Mesendoderm (in vitro differentiated cells): ENCODE results near the gene SURF4.
"Not testable (repeated sequence)": the region's sequence is repeated elsewhere in the genome, so short reads cannot be mapped to it uniquely, and the experiment has no call there.

Experiments
- DNase-seq: peaks from one replicate; pipeline ENCODE4 v3.0.0; 2013
- H2AK5ac ChIP-seq: 2 replicates; pipeline ENCODE4 v1.6.1; 2013; ENCODE audit warnings: low read length, inconsistent platforms
- H2BK120ac ChIP-seq: 2 replicates; pipeline ENCODE4 v1.6.1; 2013; ENCODE audit warnings: low read depth, mild to moderate bottlenecking, low read length, moderate library complexity, mixed read lengths
- H2BK15ac ChIP-seq: replicated peaks from 2 replicates; pipeline ENCODE4 v1.6.1; 2013; ENCODE audit warnings: low read depth, mild to moderate bottlenecking, moderate library complexity
- H2BK5ac ChIP-seq: 2 replicates; pipeline ENCODE4 v1.6.1; 2013; ENCODE audit warnings: low read length, inconsistent platforms
- H3K18ac ChIP-seq: 2 replicates; pipeline ENCODE4 v1.6.1; 2013; ENCODE audit warnings: mild to moderate bottlenecking, low read length, mixed read lengths
- H3K23ac ChIP-seq: one replicate; pipeline ENCODE4 v1.6.1; 2013; ENCODE audit warnings: low read length
- H3K27ac ChIP-seq: 2 replicates; pipeline ENCODE4 v1.5.1; 2013; ENCODE audit warnings: low read depth, mild to moderate bottlenecking, inconsistent platforms, low read length, moderate library complexity
- H3K27me3 ChIP-seq: 2 replicates; pipeline ENCODE4 v1.6.1; 2013; ENCODE audit warnings: low read length, control low read depth, mild to moderate bottlenecking, inconsistent platforms; ENCODE audit not compliant: insufficient read depth, poor library complexity
- H3K36me3 ChIP-seq: 2 replicates; pipeline ENCODE4 v1.6.1; 2013; ENCODE audit warnings: low read length, inconsistent platforms; ENCODE audit not compliant: control insufficient read depth, insufficient read depth
- H3K4ac ChIP-seq: one replicate; pipeline ENCODE4 v1.6.1; 2013; ENCODE audit warnings: low read depth, mild to moderate bottlenecking, low read length, moderate library complexity
- H3K4me1 ChIP-seq: 2 replicates; pipeline ENCODE4 v1.6.1; 2013; ENCODE audit warnings: low read depth, low read length, inconsistent platforms; ENCODE audit not compliant: control insufficient read depth
- H3K4me2 ChIP-seq: 2 replicates; pipeline ENCODE4 v1.6.1; 2013; ENCODE audit warnings: low read length
- H3K4me3 ChIP-seq: 2 replicates; pipeline ENCODE4 v1.5.1; 2013; ENCODE audit warnings: mild to moderate bottlenecking, low read length
- H3K56ac ChIP-seq: one replicate; pipeline ENCODE4 v1.6.1; 2013; ENCODE audit warnings: low read length
- H3K79me1 ChIP-seq: 2 replicates; pipeline ENCODE4 v1.6.1; 2013; ENCODE audit warnings: low read length, inconsistent platforms
- H3K79me2 ChIP-seq: 2 replicates; pipeline ENCODE4 v1.6.1; 2013; ENCODE audit warnings: mild to moderate bottlenecking, low read length; ENCODE audit not compliant: control insufficient read depth, insufficient read depth
- H3K9ac ChIP-seq: 2 replicates; pipeline ENCODE4 v1.6.1; 2013; ENCODE audit warnings: low read length, inconsistent platforms
- H4K5ac ChIP-seq: one replicate; pipeline ENCODE4 v1.6.1; 2013; ENCODE audit warnings: low read length
- H4K8ac ChIP-seq: one replicate; pipeline ENCODE4 v1.6.1; 2013; ENCODE audit warnings: low read depth, mild to moderate bottlenecking, control low read depth, low read length, moderate library complexity
- WGBS: extraction: QIAGEN DNeasy Blood & Tissue Kit; methylation state at CpG from one replicate; pipeline ENCODE4 v1.1.7; 2013; ENCODE audit warnings: low lambda C conversion rate, missing lambda C conversion rate; ENCODE audit not compliant: insufficient coverage; ENCODE audit errors: extremely low coverage; 5-methylcytosine and 5-hydroxymethylcytosine counted together

Gene SURF4

DNA sequence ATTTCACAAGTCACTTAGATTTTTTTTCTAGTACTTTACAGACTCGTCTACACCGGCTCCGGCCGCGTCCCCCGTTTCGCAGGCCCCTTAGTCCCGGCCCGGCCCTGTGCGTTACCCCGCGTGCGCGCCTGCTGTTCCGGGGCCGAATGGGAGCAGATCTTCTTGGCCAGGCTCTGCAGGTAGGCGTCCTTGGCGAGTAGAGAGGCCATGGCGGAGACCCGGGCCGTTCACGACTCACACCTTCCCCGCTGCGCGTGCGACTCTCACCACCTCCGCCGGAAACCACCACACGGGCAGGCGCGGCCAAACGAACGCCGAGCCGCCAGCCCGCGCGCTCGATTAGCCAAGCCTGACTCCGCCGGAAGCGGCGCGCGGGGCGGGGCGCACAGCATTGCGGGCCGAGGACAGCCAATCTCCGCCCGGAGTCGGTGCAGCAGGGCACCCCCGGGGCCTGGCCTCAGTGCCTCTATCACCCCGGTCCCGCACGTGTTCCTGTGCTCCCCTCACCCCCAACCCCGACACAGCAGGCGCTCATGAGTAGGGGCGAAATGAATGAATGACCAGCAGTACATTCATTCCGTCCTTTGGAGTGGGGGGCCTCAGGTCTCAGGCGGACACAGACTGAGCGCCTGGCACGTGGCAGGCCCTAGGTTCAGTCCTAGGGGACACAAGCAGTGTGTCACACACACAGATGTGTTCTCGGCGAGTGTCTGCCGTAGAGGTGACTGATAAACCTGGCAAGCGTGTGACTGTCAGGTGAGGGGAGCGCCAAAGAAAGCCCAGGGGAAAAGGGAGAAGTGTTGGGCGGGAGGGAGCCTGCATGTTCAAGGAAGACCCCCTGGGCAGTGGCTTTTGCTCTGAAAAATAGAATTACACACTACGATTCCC is 39.7 kb downstream of the SURF4 start, which contains the start of gene SURF6:
Gene SURF6 (minus strand): TSS at position 265 of the 888 bp plus-strand sequence. CDS start 56 bp downstream, at position 209.
- peaks cover 15% of the 10 kb centered on the region for H3K36me3 ChIP-seq
- no CpG with 5 or more reads among the region's 70 CpGs for WGBS
- H3K27ac ChIP-seq: peak within 1 kb of the TSS; percentile 82
- H2BK5ac ChIP-seq: no peak within 1 kb of the TSS
- no peak within 1 kb of the TSS for H4K8ac ChIP-seq
- H2BK120ac ChIP-seq: no peak within 1 kb of the TSS
- H3K27me3 ChIP-seq: no peaks in the 10 kb centered on the region
- peaks cover 14% of the 10 kb centered on the region for H3K79me2 ChIP-seq
- peaks cover 10% of the 10 kb centered on the region for H3K79me1 ChIP-seq
- no peak within 1 kb of the TSS for H4K5ac ChIP-seq
- peak within 1 kb of the TSS; percentile 89 for H3K4me3 ChIP-seq
- peak within 1 kb of the TSS; percentile 98 for H3K56ac ChIP-seq
- H3K4me1 ChIP-seq: peaks cover 5% of the 10 kb centered on the region
- peak; percentile 97 for DNase-seq
- H3K23ac ChIP-seq: no peak within 1 kb of the TSS
- peak within 1 kb of the TSS; percentile 80 for H3K4me2 ChIP-seq
- H3K9ac ChIP-seq: peak within 1 kb of the TSS; percentile 96
- peak within 1 kb of the TSS; percentile 86 for H3K18ac ChIP-seq
- no peak within 1 kb of the TSS for H2BK15ac ChIP-seq
- no peak within 1 kb of the TSS for H2AK5ac ChIP-seq
- H3K4ac ChIP-seq: peak within 1 kb of the TSS; percentile 95

DNA sequence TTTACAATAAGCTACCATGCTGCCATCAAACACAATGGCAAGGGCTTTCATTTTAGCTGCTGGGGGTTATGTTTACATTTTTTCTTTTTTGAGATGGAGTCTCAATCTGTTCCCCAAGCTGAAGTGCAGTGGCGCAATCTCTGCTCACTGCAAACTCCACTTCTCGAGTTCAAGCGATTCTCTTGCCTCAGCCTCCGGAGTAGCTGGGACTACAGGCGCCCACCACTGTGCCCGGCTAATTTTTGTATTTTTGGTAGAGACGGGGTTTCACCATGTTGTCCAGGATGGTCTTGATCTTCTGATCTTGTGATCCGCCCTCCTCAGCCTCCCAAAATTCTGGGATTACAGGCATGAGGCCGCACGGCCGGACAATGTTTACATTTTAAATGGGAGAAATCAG is 41.0 kb downstream of the SURF4 start:
- H3K27ac ChIP-seq, H2AK5ac ChIP-seq, H3K4me3 ChIP-seq, DNase-seq, H3K27me3 ChIP-seq, H3K23ac ChIP-seq, H2BK15ac ChIP-seq, H3K4ac ChIP-seq, H4K8ac ChIP-seq, H4K5ac ChIP-seq, H2BK120ac ChIP-seq, H2BK5ac ChIP-seq, H3K18ac ChIP-seq, H3K4me1 ChIP-seq: not testable (repeated sequence)
- Histone ChIP-seq H3K56ac (peak overlapping the region; percentile 59), H3K36me3 (peaks cover 11% of the 10 kb centered on the region), H3K9ac (peak overlapping the region; percentile 96), H3K79me2 (peaks cover 14% of the 10 kb centered on the region), H3K4me2 (peak overlapping the region; percentile 5), H3K79me1 (peaks cover 10% of the 10 kb centered on the region)
- WGBS: no CpG with 5 or more reads among the region's 11 CpGs

DNA sequence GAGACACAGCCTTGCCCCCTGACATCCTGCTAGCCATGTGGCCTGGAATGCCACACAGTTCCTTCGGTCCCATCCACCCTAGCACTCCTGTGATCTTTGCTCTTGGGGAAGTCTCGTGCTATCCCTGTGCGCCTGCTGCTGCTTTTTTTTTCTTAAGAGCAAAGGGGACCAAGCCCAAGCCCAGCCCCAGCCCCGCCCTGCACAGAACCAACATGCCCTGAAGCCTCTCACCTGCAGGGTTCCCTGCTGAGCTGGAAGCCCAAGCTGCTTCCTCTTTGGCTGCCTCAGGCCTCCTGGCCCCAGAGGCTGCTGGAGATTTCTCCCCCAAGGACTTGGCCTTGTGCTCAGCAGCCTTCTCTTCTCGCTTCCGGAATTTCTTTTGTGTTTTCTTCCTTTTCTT is 41.7 kb downstream of the SURF4 start:
- Histone ChIP-seq H4K8ac (no peak overlapping the region), H3K4me3 (no peak overlapping the region), H3K27ac (no peak overlapping the region), H3K4me1 (peaks cover 5% of the 10 kb centered on the region), H3K4me2 (no peak overlapping the region), H3K23ac (no peak overlapping the region), H3K9ac (peak overlapping the region; percentile 96), H3K79me1 (peaks cover 10% of the 10 kb centered on the region), H2AK5ac (no peak overlapping the region), H3K4ac (no peak overlapping the region), H3K56ac (peak overlapping the region; percentile 29), H3K18ac (no peak overlapping the region), H4K5ac (no peak overlapping the region), H3K79me2 (peaks cover 14% of the 10 kb centered on the region), H2BK15ac (no peak overlapping the region), H2BK120ac (no peak overlapping the region), H3K36me3 (peaks cover 9% of the 10 kb centered on the region), H2BK5ac (no peak overlapping the region), H3K27me3 (no peaks in the 10 kb centered on the region)
- WGBS: no CpG with 5 or more reads among the region's 6 CpGs
- DNase-seq: peak; percentile 65

DNA sequence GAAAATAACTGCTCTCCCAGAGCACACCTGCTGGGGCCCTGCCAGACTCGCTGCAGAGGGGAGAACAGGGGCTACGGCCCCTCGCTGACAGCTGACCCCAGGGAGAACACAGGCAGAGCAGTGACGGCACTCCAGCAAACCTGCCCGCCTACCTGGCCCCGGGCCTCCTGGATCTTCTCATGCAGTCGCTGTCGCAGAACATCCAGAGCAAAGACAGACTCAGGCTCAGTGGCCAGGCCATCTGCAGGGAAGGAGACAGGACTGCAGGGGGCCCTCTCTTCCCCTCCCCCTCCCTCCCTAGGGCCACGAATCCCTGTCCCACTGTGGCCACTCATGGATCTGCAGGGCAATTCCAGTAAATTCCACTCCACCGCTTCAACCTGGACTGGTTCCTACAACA is 42.3 kb downstream of the SURF4 start:
- H3K79me2 ChIP-seq: peaks cover 14% of the 10 kb centered on the region
- no peak overlapping the region for H4K5ac ChIP-seq
- H3K4me3 ChIP-seq: no peak overlapping the region
- H3K27ac ChIP-seq: no peak overlapping the region
- no peak overlapping the region for H2BK5ac ChIP-seq
- no peak for DNase-seq
- H3K23ac ChIP-seq: no peak overlapping the region
- no peak overlapping the region for H2BK120ac ChIP-seq
- no peak overlapping the region for H3K4ac ChIP-seq
- H2AK5ac ChIP-seq: no peak overlapping the region
- H2BK15ac ChIP-seq: no peak overlapping the region
- no peak overlapping the region for H3K9ac ChIP-seq
- peak overlapping the region; percentile 15 for H3K56ac ChIP-seq
- H3K4me2 ChIP-seq: no peak overlapping the region
- peaks cover 10% of the 10 kb centered on the region for H3K79me1 ChIP-seq
- H3K36me3 ChIP-seq: peaks cover 9% of the 10 kb centered on the region
- H4K8ac ChIP-seq: no peak overlapping the region
- H3K4me1 ChIP-seq: peaks cover 5% of the 10 kb centered on the region
- H3K18ac ChIP-seq: no peak overlapping the region
- H3K27me3 ChIP-seq: no peaks in the 10 kb centered on the region
- WGBS: no CpG with 5 or more reads among the region's 10 CpGs

DNA sequence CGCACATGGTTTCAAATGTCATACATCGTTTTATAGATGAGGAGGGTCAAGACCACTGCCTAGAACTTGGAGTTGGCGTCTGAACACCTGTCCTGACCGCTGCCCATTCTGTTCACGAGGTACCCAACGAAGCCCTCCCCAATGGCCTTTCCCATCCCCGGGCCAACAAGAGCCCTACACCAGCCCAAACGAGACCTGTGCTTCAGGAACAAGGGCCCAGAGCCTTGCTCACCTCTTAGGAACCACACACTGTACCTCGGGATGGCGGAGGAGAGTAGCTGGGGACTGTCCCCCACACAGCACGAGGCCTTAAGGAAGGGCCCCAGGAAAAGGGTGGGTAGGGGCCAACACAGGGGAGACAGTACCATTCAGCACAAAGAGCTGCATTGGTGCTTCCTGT is 42.8 kb downstream of the SURF4 start:
- WGBS: no CpG with 5 or more reads among the region's 11 CpGs
- DNase-seq: no peak
- Histone ChIP-seq H3K4me3 (no peak overlapping the region), H2BK5ac (no peak overlapping the region), H3K79me2 (peaks cover 14% of the 10 kb centered on the region), H4K8ac (no peak overlapping the region), H3K27ac (no peak overlapping the region), H3K79me1 (peaks cover 10% of the 10 kb centered on the region), H3K27me3 (no peaks in the 10 kb centered on the region), H3K4me1 (peaks cover 5% of the 10 kb centered on the region), H3K56ac (no peak overlapping the region), H4K5ac (no peak overlapping the region), H3K4me2 (no peak overlapping the region), H3K23ac (no peak overlapping the region), H3K36me3 (peaks cover 9% of the 10 kb centered on the region), H2BK120ac (no peak overlapping the region), H3K18ac (no peak overlapping the region), H3K9ac (no peak overlapping the region), H2BK15ac (no peak overlapping the region), H3K4ac (no peak overlapping the region), H2AK5ac (no peak overlapping the region)
